K562 (cell line): ENCODE measurements around the gene DAZAP1.

Experiments
- FIP1L1 ChIP-seq: fragments of 200-400 bp; formaldehyde crosslinking; IDR thresholded peaks from 2 replicates; pipeline ENCODE4 v1.6.1; 2018; ENCODE audit warnings: mild to moderate bottlenecking, low read depth, low read length; ENCODE audit not compliant: poor library complexity, severe bottlenecking
- MCM7 ChIP-seq, 2 experiments: fragments of 450-650 bp; IDR thresholded peaks; 2 replicates each; pipeline ENCODE4 v1.6.1; 2016 to 2018
- POLR2A ChIP-seq: fragments of 450-650 bp; conservative IDR thresholded peaks from 2 replicates; pipeline ENCODE4 v1.6.1; 2016
- RNF2 ChIP-seq: sonication (generic); IDR thresholded peaks from 2 replicates; pipeline ENCODE4 v1.6.1; 2016
- SAP30 ChIP-seq: fragments of 200-600 bp; sonication (generic); IDR thresholded peaks from 2 replicates; pipeline ENCODE4 v1.6.1; 2012; ENCODE audit warnings: borderline replicate concordance, low read depth, mild to moderate bottlenecking, moderate library complexity, low read length, control low read depth, inconsistent platforms; ENCODE audit not compliant: insufficient read depth, poor library complexity, severe bottlenecking
- TAF1 ChIP-seq: IDR thresholded peaks from 2 replicates; pipeline ENCODE4 v1.6.1; 2011; ENCODE audit warnings: mild to moderate bottlenecking, low read length, moderate library complexity; ENCODE audit not compliant: insufficient read depth, control insufficient read depth, severe bottlenecking; ENCODE audit errors: extremely low read depth
- ZBTB8A ChIP-seq: fragments of 450-650 bp; IDR thresholded peaks from 2 replicates; pipeline ENCODE4 v1.6.1; 2018; ENCODE audit warnings: mild to moderate bottlenecking, moderate library complexity; ENCODE audit not compliant: partially characterized antibody
- TF ChIP-seq, protein P1 (sequence below): sonication (generic); formaldehyde crosslinking; IDR thresholded peaks from 2 replicates; pipeline ENCODE4 v1.8.1; 2023; ENCODE audit warnings: mild to moderate bottlenecking, missing genetic modification reagents
- TF ChIP-seq, protein P2 (sequence below): fragments of 250-450 bp; sonication (Bioruptor Pico); IDR thresholded peaks from 2 replicates; pipeline ENCODE4 v1.8.0; 2022; ENCODE audit warnings: moderate library complexity, mild to moderate bottlenecking, inconsistent platforms
- TF ChIP-seq, protein P3 (sequence below): sonication (generic); formaldehyde crosslinking; IDR thresholded peaks from 2 replicates; pipeline ENCODE4 v1.8.0; 2022; ENCODE audit warnings: mild to moderate bottlenecking, missing genetic modification reagents
- TF ChIP-seq, protein P4 (sequence below): sonication (generic); formaldehyde crosslinking; IDR thresholded peaks from 2 replicates; pipeline ENCODE4 v1.8.0; 2023; ENCODE audit warnings: missing genetic modification reagents, mild to moderate bottlenecking, borderline replicate concordance
- TF ChIP-seq, protein P5 (sequence below): sonication (generic); formaldehyde crosslinking; IDR thresholded peaks from 2 replicates; pipeline ENCODE4 v1.8.1; 2023; ENCODE audit warnings: mild to moderate bottlenecking, missing genetic modification reagents

DNA sequence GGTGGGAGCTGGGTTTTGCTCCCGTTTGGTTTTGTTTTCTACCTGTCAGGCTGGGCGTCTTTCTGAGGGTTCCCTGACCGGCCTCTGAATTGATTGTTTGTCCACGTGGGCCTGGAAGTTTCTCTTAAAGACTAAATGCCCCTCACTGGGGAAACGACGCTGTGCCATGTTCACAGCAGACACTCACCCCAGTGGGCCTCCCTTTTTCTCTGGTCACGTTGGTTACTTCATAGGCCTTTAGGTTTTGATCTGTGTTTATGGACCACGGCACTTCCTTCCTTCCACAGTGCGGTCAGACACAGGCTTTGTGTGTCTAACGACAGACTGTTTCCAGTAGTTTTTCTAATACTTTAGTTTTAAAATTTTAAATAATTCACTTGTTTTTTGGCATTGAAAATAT, 43.8 kb upstream of the DAZAP1 start:
- TF ChIP-seq, protein P1, sequence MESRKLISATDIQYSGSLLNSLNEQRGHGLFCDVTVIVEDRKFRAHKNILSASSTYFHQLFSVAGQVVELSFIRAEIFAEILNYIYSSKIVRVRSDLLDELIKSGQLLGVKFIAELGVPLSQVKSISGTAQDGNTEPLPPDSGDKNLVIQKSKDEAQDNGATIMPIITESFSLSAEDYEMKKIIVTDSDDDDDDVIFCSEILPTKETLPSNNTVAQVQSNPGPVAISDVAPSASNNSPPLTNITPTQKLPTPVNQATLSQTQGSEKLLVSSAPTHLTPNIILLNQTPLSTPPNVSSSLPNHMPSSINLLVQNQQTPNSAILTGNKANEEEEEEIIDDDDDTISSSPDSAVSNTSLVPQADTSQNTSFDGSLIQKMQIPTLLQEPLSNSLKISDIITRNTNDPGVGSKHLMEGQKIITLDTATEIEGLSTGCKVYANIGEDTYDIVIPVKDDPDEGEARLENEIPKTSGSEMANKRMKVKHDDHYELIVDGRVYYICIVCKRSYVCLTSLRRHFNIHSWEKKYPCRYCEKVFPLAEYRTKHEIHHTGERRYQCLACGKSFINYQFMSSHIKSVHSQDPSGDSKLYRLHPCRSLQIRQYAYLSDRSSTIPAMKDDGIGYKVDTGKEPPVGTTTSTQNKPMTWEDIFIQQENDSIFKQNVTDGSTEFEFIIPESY, result no peak
- TF ChIP-seq, protein P2, sequence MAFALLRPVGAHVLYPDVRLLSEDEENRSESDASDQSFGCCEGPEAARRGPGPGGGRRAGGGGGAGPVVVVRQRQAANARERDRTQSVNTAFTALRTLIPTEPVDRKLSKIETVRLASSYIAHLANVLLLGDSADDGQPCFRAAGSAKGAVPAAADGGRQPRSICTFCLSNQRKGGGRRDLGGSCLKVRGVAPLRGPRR (CRISPR knock-in tag), result no peak
- TF ChIP-seq TAF1 (no peak), POLR2A (no peak), MCM7 (IDR thresholded peaks at IDR 0.05) (no peak), RNF2 (no peak), SAP30 (no peak), FIP1L1 (no peak), ZBTB8A (no peak)
- TF ChIP-seq, protein P3, sequence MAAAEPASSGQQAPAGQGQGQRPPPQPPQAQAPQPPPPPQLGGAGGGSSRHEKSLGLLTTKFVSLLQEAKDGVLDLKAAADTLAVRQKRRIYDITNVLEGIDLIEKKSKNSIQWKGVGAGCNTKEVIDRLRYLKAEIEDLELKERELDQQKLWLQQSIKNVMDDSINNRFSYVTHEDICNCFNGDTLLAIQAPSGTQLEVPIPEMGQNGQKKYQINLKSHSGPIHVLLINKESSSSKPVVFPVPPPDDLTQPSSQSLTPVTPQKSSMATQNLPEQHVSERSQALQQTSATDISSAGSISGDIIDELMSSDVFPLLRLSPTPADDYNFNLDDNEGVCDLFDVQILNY (CRISPR knock-in tag), result no peak
- TF ChIP-seq, protein P4, sequence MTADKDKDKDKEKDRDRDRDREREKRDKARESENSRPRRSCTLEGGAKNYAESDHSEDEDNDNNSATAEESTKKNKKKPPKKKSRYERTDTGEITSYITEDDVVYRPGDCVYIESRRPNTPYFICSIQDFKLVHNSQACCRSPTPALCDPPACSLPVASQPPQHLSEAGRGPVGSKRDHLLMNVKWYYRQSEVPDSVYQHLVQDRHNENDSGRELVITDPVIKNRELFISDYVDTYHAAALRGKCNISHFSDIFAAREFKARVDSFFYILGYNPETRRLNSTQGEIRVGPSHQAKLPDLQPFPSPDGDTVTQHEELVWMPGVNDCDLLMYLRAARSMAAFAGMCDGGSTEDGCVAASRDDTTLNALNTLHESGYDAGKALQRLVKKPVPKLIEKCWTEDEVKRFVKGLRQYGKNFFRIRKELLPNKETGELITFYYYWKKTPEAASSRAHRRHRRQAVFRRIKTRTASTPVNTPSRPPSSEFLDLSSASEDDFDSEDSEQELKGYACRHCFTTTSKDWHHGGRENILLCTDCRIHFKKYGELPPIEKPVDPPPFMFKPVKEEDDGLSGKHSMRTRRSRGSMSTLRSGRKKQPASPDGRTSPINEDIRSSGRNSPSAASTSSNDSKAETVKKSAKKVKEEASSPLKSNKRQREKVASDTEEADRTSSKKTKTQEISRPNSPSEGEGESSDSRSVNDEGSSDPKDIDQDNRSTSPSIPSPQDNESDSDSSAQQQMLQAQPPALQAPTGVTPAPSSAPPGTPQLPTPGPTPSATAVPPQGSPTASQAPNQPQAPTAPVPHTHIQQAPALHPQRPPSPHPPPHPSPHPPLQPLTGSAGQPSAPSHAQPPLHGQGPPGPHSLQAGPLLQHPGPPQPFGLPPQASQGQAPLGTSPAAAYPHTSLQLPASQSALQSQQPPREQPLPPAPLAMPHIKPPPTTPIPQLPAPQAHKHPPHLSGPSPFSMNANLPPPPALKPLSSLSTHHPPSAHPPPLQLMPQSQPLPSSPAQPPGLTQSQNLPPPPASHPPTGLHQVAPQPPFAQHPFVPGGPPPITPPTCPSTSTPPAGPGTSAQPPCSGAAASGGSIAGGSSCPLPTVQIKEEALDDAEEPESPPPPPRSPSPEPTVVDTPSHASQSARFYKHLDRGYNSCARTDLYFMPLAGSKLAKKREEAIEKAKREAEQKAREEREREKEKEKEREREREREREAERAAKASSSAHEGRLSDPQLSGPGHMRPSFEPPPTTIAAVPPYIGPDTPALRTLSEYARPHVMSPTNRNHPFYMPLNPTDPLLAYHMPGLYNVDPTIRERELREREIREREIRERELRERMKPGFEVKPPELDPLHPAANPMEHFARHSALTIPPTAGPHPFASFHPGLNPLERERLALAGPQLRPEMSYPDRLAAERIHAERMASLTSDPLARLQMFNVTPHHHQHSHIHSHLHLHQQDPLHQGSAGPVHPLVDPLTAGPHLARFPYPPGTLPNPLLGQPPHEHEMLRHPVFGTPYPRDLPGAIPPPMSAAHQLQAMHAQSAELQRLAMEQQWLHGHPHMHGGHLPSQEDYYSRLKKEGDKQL (CRISPR knock-in tag), result no peak
- TF ChIP-seq, protein P5, sequence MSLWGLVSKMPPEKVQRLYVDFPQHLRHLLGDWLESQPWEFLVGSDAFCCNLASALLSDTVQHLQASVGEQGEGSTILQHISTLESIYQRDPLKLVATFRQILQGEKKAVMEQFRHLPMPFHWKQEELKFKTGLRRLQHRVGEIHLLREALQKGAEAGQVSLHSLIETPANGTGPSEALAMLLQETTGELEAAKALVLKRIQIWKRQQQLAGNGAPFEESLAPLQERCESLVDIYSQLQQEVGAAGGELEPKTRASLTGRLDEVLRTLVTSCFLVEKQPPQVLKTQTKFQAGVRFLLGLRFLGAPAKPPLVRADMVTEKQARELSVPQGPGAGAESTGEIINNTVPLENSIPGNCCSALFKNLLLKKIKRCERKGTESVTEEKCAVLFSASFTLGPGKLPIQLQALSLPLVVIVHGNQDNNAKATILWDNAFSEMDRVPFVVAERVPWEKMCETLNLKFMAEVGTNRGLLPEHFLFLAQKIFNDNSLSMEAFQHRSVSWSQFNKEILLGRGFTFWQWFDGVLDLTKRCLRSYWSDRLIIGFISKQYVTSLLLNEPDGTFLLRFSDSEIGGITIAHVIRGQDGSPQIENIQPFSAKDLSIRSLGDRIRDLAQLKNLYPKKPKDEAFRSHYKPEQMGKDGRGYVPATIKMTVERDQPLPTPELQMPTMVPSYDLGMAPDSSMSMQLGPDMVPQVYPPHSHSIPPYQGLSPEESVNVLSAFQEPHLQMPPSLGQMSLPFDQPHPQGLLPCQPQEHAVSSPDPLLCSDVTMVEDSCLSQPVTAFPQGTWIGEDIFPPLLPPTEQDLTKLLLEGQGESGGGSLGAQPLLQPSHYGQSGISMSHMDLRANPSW (CRISPR knock-in tag), result no peak
